Measurements from ENCODE around the gene ARHGAP15.

GRCh38 chr2:143632751-143633374, 503.6 kb downstream of the ARHGAP15 start:
- TF ChIP-seq RAD21 (IDR thresholded peaks at IDR 0.05; ENCODE audit: low read depth) (no peak), CREB1 (IDR thresholded peaks at IDR 0.05; ENCODE audit: low read depth) (no peak), ZBTB7A (IDR thresholded peaks at IDR 0.05; ENCODE audit: low read depth) (no peak), REST (IDR thresholded peaks at IDR 0.05; ENCODE audit: low read depth) (no peak), TAF1 (IDR thresholded peaks at IDR 0.05; ENCODE audit: low read depth) (no peak), MAX (IDR thresholded peaks at IDR 0.05) (no peak), EP300 (IDR thresholded peaks at IDR 0.05; ENCODE audit: borderline replicate concordance) (no peak), NFIC (IDR thresholded peaks at IDR 0.05) (no peak), YY1 (IDR thresholded peaks at IDR 0.05; ENCODE audit: low read depth) (no peak), FOXM1 (IDR thresholded peaks at IDR 0.05; ENCODE audit: borderline replicate concordance, low read depth) (no peak), EGR1 (IDR thresholded peaks at IDR 0.05) (no peak)

All from Ishikawa (cell line).